NCI-H748 (cell line): Measurements from ENCODE around the gene PRKCH.

Experiments used
- DNase-seq: peaks from one replicate; lab custom pipeline; 2025; ENCODE audit not compliant: unreplicated experiment; lab: John Stamatoyannopoulos, UW

PRKCH gene

DNA sequence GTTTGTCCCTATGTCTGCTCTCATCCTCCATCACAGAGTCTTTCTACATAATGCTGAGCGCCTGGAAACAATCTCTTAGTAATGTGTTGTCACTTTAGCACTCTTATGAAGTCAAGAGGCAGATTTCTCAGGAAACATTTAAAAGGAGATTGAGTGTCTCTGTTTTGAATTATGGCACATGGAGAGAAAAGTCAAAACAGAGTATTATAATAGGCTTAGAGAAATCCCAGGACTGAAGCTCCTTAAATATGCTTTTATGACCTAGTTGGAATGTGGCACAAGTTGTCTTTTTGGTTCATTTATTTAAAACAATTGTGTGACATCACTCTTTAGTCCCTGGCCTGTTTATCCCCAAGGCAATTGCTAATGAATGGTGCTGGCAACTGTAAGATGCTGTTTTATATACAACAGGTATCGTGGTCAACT, 256.1 kb downstream of the PRKCH start:
- no peak for DNase-seq

DNA sequence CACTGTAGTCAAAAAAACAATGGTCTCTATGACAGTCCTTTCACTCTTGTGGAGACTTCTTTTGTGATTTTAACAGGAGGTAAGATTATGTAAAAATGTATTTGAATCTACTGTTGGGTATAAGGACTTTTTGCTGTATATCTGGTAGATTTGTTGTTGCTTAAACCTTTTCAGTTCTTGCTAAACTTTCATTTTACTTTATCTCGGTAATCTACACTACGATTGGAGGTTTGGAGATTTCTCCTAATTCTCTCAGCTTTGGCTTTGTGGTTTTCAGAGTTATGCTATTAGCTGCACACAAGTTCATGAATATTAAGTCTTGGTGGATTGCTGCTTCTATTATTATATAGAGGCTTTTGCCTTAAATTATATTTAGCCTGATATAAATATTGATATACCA, 257.4 kb downstream of the PRKCH start:
- no peak for DNase-seq

DNA sequence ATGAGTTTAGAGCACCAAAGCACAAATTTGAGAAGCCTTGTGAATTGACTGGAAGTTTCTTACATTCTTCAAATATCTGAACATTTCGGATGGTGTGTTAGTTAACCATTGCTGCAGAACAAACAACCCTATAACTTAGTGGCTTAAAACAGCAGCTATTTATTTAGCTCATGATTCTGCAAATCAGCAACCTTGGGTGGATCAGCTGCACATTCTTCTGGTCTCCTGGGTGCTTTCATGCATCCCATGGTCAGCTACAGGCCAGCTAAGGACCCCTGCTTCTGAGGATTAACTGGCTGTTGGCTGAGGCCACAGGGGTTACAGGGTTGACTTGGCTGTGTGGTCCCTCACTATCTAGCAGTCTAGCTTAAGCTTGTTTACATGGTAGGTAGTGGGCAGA, 260.0 kb downstream of the PRKCH start:
- DNase-seq, result no peak

DNA sequence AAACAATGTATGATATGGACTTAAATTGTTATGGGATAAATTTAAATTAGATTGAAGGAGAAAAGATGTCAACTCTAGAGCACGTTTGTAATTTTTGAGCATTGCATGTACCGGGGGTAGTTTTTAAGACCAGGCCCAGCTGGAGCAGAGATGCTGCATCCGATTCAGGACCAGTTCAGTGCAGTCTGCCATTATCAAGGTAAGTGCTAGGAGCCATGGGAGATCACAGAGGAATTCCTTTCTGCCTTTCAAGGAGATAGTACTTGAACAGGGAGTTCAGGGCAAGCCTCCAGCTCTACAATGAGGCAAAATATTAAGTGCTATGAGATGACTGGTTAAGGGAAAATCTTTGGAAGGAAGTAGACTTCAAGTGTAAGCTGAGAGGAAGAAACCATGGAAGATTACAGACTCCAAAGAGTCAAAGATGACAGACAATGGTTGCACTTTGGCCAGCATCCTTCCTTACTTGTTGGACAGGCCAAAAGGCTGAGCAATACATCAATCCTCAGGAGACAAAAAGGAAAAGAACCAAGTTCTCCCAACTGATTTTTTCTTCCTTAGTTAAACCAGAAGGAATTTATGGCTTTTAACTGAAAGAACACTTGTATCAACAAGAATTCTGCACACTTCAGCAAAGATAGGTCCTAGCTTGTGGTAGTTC, 260.7 kb downstream of the PRKCH start:
- no peak for DNase-seq

GRCh38 chr14:61582815-61583214, 261.4 kb downstream of the PRKCH start:
- DNase-seq, result no peak

GRCh38 chr14:61584331-61584741, 263.0 kb downstream of the PRKCH start:
- no peak for DNase-seq

GRCh38 chr14:61585598-61586543, 264.5 kb downstream of the PRKCH start:
- DNase-seq, result no peak

GRCh38 chr14:61586544-61587055, 265.2 kb downstream of the PRKCH start:
- no peak for DNase-seq

- no peak for DNase-seq
These were observed 265.8 kb downstream of the PRKCH start for GRCh38 chr14:61587081-61587713.

DNA sequence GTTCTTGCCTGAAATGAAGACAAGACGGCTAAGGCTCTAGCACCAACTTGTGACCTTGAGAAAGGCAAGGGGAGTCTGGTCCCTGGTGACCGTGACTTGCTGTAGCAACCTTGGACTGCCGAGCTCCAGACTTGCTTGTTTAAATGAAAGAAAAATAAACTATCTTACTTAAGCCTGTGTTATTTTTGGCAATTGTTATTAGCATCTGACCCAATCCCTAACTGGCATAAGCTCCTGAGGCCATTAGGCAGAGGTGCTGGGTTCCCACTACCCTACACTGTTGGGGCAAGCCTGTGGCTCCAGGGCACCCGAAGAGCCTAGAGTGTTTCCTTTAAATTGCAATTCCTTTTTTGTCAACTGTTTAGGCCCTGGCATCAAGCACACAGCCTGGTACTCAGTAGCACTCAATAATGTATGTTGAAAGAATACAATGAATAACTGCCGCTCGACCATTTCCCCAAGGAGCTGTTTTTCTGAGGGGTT, 267.1 kb downstream of the PRKCH start:
- no peak for DNase-seq

DNA sequence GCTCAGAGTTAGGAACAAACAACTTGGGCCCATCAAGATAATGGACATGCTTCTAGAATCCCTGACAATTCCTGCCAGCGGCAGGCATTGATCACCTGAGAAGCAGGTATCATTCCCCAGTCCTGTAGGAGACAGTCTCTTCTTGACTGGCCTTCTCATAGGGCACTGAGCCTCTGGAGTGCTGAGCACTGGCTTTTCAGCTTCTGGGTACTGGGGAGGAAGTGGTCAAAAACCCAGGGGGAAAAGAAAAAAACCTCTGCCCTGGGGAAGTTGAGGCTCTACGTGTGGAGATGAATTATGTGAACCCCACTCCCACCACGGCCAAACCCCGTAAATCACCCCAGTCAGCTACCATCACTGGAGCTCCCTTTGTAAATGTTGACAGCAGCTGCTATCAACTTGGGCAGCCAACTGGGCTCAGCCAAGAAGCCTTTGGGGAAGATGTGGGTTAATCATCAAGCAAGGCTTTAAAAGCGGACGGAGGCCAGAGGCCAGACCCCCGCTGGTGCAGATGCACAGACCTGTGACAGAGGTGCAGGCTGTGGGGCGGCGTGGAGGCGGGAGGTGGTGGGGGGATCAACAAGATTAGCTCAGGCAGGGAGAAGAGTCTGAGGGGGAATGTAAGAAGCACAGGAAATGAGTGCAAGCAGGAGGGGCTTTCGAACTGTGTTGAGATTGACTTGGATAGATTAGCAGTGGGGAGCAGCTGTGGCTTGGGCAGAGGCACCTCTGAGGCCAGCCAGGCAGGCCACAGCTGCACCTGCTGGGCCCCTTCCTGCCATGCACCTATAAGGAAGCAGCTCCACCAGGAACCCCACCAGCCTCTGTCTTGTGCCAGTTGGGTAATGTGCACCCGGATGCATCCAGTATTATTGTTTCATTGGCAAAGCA, 268.6 kb downstream of the PRKCH start:
- no peak for DNase-seq

DNA sequence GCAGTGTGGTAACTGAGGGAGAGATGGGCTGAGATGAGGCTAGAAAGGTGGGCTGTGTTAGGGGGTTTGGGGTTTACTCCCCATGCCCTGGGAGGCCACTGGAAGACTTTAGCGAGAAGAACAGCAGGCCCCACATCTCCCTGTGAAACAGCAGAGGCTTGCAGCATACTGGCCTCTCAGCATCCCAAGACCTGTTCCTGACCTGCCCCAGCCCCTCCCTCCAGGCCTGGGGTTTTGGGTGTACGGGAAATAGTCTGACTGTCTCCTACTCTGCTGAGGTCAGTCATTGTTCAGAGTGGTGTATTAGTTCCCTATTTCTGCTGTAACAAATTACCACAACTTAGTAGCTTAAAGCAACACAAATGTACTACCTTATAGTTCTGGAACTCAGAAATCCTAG, 270.5 kb downstream of the PRKCH start:
- DNase-seq, result no peak

- no peak for DNase-seq
These were observed 272.0 kb downstream of the PRKCH start for GRCh38 chr14:61593330-61593729.

GRCh38 chr14:61596990-61597389, 275.6 kb downstream of the PRKCH start:
- no peak for DNase-seq

DNA sequence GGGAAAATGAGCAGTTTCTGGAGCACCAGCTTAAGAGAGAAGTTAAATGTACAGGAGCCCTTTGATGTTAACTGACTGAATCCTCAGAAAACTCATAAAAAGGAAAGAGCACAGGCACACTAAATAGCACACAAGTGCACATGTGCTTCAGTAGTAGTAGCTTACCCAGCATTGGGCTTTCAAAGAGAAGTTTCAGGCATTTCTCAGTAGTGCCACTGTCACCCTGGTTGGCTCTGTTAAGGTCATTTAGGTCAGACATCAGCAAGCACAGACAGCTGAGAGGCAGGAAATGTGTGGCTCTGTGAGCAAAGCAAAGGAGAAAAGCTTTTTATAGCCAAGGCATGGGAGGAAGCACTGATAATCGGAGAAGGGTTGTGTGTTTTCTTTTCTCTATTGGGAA, 277.6 kb downstream of the PRKCH start:
- DNase-seq, result no peak

DNA sequence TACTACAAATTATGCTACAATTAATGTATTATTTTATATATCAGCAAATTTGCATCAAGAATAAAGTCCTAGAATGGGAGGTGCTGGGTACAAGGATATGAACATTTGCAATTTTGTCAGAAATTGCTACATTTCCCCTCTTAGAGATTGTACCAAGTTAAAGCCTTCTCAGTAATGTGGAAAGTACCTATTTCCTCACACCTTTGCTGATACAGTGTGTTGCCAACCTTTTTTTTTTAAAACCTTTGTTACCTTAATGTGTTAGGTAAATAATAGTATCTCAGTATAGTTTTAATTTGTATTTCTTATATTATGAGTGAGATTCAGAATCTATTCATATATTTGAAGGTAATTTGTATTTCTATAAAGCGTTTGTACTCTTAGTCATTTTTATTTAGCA, 278.6 kb downstream of the PRKCH start:
- no peak for DNase-seq
